ENCODE results near the gene ENPP1. TPM values are rescaled to one million over a fixed set of nuclear protein-coding genes. Genes with fewer than 3 reads are reported as not detected.
A peak's percentile ranks its signal among the peaks of the same experiment; 100 is the strongest.
"Not testable (repeated sequence)": the region's sequence is repeated elsewhere in the genome, so short reads cannot be mapped to it uniquely, and the experiment has no call there.

ENPP1 gene
- polyA plus RNA-seq, 1 of the 3 experiments (the other 2 are of a cell fraction) = not detected

- no peak overlapping the region for H3K27ac ChIP-seq (ENCODE audit: low read depth in 2 of 2, low read length in 1 of 2)
- TF ChIP-seq SMC3 (IDR thresholded peaks at IDR 0.05; ENCODE audit: low read depth, low read length) (peak; percentile 72), USF2 (IDR thresholded peaks at IDR 0.05; ENCODE audit: borderline replicate concordance, low read depth, low read length) (no peak), RAD21 (IDR thresholded peaks at IDR 0.05; ENCODE audit: low read length) (peak; percentile 80)
- TF ChIP-seq, protein P1, sequence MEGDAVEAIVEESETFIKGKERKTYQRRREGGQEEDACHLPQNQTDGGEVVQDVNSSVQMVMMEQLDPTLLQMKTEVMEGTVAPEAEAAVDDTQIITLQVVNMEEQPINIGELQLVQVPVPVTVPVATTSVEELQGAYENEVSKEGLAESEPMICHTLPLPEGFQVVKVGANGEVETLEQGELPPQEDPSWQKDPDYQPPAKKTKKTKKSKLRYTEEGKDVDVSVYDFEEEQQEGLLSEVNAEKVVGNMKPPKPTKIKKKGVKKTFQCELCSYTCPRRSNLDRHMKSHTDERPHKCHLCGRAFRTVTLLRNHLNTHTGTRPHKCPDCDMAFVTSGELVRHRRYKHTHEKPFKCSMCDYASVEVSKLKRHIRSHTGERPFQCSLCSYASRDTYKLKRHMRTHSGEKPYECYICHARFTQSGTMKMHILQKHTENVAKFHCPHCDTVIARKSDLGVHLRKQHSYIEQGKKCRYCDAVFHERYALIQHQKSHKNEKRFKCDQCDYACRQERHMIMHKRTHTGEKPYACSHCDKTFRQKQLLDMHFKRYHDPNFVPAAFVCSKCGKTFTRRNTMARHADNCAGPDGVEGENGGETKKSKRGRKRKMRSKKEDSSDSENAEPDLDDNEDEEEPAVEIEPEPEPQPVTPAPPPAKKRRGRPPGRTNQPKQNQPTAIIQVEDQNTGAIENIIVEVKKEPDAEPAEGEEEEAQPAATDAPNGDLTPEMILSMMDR (IDR thresholded peaks at IDR 0.05) = peak; percentile 94
- no peaks in the 10 kb centered on the region for H3K9me2 ChIP-seq
- H3K4me2 ChIP-seq = no peak overlapping the region
- ChIA-PET CTCF (interaction anchor here (0.6 to 2.9 kb wide), 37 partner anchors 10 to 419 kb away, joined by 3 to 30 read pairs (median 4); no protein-coding TSS in a partner anchor), POLR2A (no interaction called here)
- H3K4me3 ChIP-seq (ENCODE audit: low read depth in 2 of 2, low read length in 1 of 2) = no peak overlapping the region; a peak in 1 of 4 replicates
- no peaks in the 10 kb centered on the region for H3K9me3 ChIP-seq
- peaks cover 2% of the 10 kb centered on the region for H3F3A ChIP-seq (replicated peaks; ENCODE audit: insufficient read depth)
- no peaks in the 10 kb centered on the region for H3K4me1 ChIP-seq (ENCODE audit: control insufficient read depth in 1 of 2, insufficient read depth in 2 of 2, low read depth in 1 of 2, low read length in 1 of 2)
- no peaks in the 10 kb centered on the region for H3K36me3 ChIP-seq (replicated peaks in 1 of 2; ENCODE audit: control insufficient read depth in 1 of 2, insufficient read depth in 2 of 2, low read length in 1 of 2)
- H2AFZ ChIP-seq (ENCODE audit: low read depth) = no peak overlapping the region
- DNase-seq = peak; percentile 33
- 21% methylated on average over 10 of the region's 10 CpGs for WGBS (ENCODE audit: low lambda C conversion rate)
- peaks cover 30% of the 10 kb centered on the region for H3K27me3 ChIP-seq (ENCODE audit: insufficient read depth)
- no peaks in the 10 kb centered on the region for H4K20me1 ChIP-seq (ENCODE audit: insufficient read depth)
- no peak overlapping the region for H3K9ac ChIP-seq
- no peaks in the 10 kb centered on the region for H3K79me2 ChIP-seq (ENCODE audit: insufficient read depth)
Observed at GRCh38 chr6:131914967-131915751, 107.3 kb downstream of the ENPP1 start.

DNA sequence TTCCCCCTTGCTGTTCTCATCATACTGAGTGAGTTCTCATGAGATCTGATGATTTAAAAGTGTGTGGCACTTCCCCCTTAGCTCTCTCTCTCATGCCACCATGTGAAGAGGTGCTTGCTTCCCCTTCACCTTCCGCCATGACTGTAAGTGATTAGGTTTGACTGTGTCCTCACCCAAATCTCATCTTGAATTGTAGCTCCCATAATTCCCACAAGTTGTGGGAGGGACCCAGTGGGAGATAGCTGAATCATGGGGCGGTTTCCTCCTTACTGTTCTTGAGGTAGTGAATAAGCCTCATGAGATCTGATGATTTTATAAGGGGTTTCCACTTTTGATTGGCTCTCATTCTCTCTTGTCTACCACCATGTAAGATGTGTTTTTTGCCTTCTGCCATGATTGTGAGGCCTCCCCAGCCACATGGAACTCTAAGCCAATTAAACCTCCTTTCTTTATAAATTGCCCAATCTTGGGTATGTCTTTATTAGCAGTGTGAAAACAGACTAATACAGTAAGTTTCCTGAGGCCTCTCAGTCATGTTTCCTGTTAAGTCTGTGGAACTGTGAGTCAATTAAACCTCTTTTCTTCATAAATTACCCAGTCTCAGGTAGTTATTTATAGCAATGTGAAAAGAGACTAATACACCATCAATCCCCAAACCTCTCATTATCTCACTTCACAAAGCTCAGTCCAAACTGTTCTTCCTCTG lies 108.4 kb downstream of the ENPP1 start:
- CTCF ChIA-PET = interaction anchor here (1.0 to 2.9 kb wide), 9 partner anchors 9 to 364 kb away, joined by 3 to 30 read pairs (median 4); no protein-coding TSS in a partner anchor
- H3K36me3 ChIP-seq (replicated peaks in 1 of 2; ENCODE audit: control insufficient read depth in 1 of 2, insufficient read depth in 2 of 2, low read length in 1 of 2); H3K9me2 ChIP-seq; H4K20me1 ChIP-seq (ENCODE audit: insufficient read depth); H2AFZ ChIP-seq (ENCODE audit: low read depth); H3K4me1 ChIP-seq (ENCODE audit: control insufficient read depth in 1 of 2, insufficient read depth in 2 of 2, low read depth in 1 of 2, low read length in 1 of 2); POLR2A ChIA-PET; H3K4me2 ChIP-seq; H3K79me2 ChIP-seq (ENCODE audit: insufficient read depth); H3K9me3 ChIP-seq; H3K9ac ChIP-seq; H3K4me3 ChIP-seq (ENCODE audit: low read depth in 2 of 2, low read length in 1 of 2); H3K27ac ChIP-seq (ENCODE audit: low read depth in 2 of 2, low read length in 1 of 2); DNase-seq; H3F3A ChIP-seq (replicated peaks; ENCODE audit: insufficient read depth): not testable (repeated sequence)
- WGBS (ENCODE audit: low lambda C conversion rate) = 62% methylated on average over 2 of the region's 2 CpGs
- H3K27me3 ChIP-seq (ENCODE audit: insufficient read depth) = peaks cover 25% of the 10 kb centered on the region

DNA sequence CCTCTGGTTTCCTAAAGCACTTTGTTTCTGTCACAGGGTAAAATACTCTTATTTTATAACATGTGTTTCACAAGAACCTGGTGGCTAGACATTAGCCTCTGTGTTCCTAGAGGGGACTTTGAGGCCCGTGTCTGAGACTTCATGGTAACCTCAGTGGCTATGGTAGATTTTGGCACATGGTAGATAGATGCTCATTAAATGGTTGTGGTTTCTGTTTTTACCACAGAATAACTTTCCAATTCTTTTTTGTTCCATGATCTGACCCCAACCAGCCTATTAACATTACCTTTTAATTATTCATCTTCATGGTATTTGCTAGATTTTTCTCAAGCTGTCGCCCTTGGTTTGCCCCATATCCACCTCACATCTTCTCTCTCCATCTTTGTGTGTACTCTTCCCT lies 109.0 kb downstream of the ENPP1 start:
- Histone ChIP-seq H3F3A (replicated peaks; ENCODE audit: insufficient read depth) (no peaks in the 10 kb centered on the region), H3K4me2 (no peak overlapping the region), H3K27ac (ENCODE audit: low read depth in 2 of 2, low read length in 1 of 2) (no peak overlapping the region), H3K79me2 (ENCODE audit: insufficient read depth) (no peaks in the 10 kb centered on the region), H3K4me1 (ENCODE audit: control insufficient read depth in 1 of 2, insufficient read depth in 2 of 2, low read depth in 1 of 2, low read length in 1 of 2) (no peaks in the 10 kb centered on the region), H3K27me3 (ENCODE audit: insufficient read depth) (peaks cover 20% of the 10 kb centered on the region), H3K9me2 (no peaks in the 10 kb centered on the region), H4K20me1 (ENCODE audit: insufficient read depth) (no peaks in the 10 kb centered on the region), H3K36me3 (replicated peaks in 1 of 2; ENCODE audit: control insufficient read depth in 1 of 2, insufficient read depth in 2 of 2, low read length in 1 of 2) (no peaks in the 10 kb centered on the region), H2AFZ (ENCODE audit: low read depth) (no peak overlapping the region), H3K4me3 (ENCODE audit: low read depth in 2 of 2, low read length in 1 of 2) (no peak overlapping the region), H3K9ac (no peak overlapping the region), H3K9me3 (no peaks in the 10 kb centered on the region)
- ChIA-PET POLR2A (no interaction called here), CTCF (interaction anchor here (1.1 kb wide), 1 partner anchor 8 kb away, joined by 4 read pairs; no protein-coding TSS in a partner anchor)
- TF ChIP-seq IRF3 (IDR thresholded peaks at IDR 0.05; ENCODE audit: low read depth, low read length) = no peak
- no peak for TF ChIP-seq RFX5 (IDR thresholded peaks at IDR 0.05; ENCODE audit: low read length)
- TF ChIP-seq JUND (IDR thresholded peaks at IDR 0.05) = no peak
- no peak for TF ChIP-seq FOXJ3 (CRISPR knock-in tag; IDR thresholded peaks at IDR 0.05)
- TF ChIP-seq YY1 (IDR thresholded peaks at IDR 0.05; ENCODE audit: low read depth) = no peak
- no peak for TF ChIP-seq RCOR1 (IDR thresholded peaks at IDR 0.05; ENCODE audit: low read length)
- TF ChIP-seq MAX (IDR thresholded peaks at IDR 0.05; ENCODE audit: low read depth) = no peak
- no peak for TF ChIP-seq FOXM1 (IDR thresholded peaks at IDR 0.05; ENCODE audit: low read depth)
- no peak for TF ChIP-seq GATA2 (CRISPR knock-in tag; IDR thresholded peaks at IDR 0.05)
- DNase-seq = no peak
- 16% methylated on average over 2 of the region's 2 CpGs for WGBS (ENCODE audit: low lambda C conversion rate)

Measured in SK-N-SH (cell line).